ENCODE data around the gene NQO2. TPM values are rescaled to one million over a fixed set of nuclear protein-coding genes. Genes with fewer than 3 reads are reported as not detected.

NQO2 gene
- total RNA-seq, 4 donors from 2014 or later: 37.2 to 89.7 (median 43.3) TPM

GRCh38 chr6:3014675-3015066 lies 15.0 kb downstream of the NQO2 start:
- no peak for TF ChIP-seq CTCF (IDR thresholded peaks at IDR 0.05; ENCODE audit: low read depth)

- TF ChIP-seq CTCF (IDR thresholded peaks at IDR 0.05; ENCODE audit: low read depth): no peak
Observed at GRCh38 chr6:3015144-3015543, 15.4 kb downstream of the NQO2 start.

- no peak for TF ChIP-seq CTCF (IDR thresholded peaks at IDR 0.05; ENCODE audit: low read depth)
Observed at GRCh38 chr6:3016473-3017280, 17.0 kb downstream of the NQO2 start.

GRCh38 chr6:3017304-3017703 lies 17.6 kb downstream of the NQO2 start:
- TF ChIP-seq CTCF (IDR thresholded peaks at IDR 0.05; ENCODE audit: low read depth): no peak

GRCh38 chr6:3019065-3019464 lies 19.4 kb downstream of the NQO2 start:
- no peak for TF ChIP-seq CTCF (IDR thresholded peaks at IDR 0.05; ENCODE audit: low read depth)

- TF ChIP-seq CTCF (IDR thresholded peaks at IDR 0.05; ENCODE audit: low read depth): no peak
Observed at GRCh38 chr6:3019749-3020320, 20.1 kb downstream of the NQO2 start.

- TF ChIP-seq CTCF (IDR thresholded peaks at IDR 0.05; ENCODE audit: low read depth): no peak
Observed at GRCh38 chr6:3022765-3023662, 23.3 kb downstream of the NQO2 start.
